ENCODE data around the gene STK11. TPM values are rescaled to one million over a fixed set of nuclear protein-coding genes. Genes with fewer than 3 reads are reported as not detected.

Gene STK11
- polyA plus RNA-seq, 1 donor from 2014 or later = 51.6 TPM

DNA sequence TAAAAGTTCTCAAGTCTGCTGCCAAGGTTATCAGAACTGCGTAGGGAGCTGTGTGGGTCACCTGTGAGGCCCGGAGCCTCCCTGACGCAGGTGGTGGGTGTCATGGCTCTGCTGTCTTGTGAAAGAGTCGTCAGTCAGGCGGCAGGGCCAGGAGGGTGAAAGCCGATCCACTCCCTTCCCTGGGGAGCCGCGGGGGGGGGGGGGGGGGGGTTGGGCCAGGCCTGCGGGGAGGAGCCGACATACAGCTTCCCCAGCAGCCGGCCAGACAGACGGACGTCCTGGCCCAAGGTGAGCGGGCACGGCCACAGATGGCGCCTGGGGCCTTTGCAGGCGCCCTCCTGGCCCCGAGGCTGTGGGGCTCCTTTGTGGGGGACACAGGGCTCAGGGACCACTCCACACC lies 43.9 kb upstream of the STK11 start (continued):
- no peak for TF ChIP-seq MXI1 (conservative IDR thresholded peaks at IDR 0.05; ENCODE audit: poor library complexity, severe bottlenecking)

DNA sequence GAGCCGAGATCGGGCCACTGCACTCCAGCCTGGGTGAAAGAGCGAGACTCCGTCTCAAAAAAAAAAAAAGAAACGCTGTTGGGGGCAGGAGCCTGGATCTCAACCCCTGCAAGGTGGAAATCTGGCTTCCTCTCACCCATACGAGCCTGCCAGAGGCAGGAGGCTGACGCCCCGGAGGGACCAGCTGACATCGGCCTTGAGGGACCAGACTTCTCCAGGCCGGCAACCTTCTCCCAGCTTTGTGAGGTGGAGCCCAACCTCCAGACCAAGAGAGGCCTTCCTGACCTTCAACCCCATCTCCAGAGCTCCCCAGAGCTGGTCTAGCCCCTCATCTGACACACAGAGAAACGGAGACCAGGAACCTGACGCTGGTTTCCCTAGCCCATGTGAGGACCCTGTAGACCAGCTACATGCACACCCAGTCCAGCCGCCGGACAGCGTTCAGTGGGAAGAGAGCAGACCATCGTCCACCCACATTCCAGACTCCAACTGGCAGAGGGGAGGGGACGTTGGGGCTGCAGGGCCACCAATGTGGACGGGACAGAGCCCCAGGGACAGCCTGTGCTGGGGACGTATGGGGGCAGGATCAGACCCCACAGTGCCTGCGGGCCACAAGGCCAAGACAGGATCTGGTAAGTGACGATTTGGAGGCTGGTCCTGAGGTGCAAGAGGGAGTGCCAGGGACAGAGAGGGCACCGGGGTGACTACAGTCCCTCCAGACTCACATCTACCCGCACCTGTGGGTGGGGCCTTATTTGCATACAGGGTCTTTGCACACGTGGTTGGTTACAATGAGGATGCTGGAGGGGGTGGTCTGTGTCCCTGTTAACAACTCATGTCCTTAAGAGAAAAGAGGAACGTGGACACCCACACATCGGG lies 42.9 kb upstream of the STK11 start:
- no peak overlapping the region for H2AFZ ChIP-seq (ENCODE audit: low read depth, low read length)
- peaks cover 8% of the 10 kb centered on the region for H3K36me3 ChIP-seq (ENCODE audit: insufficient read depth, low read length)
- H3K27ac ChIP-seq (ENCODE audit: low read length) = no peak overlapping the region
- no peaks in the 10 kb centered on the region for H3K9me2 ChIP-seq (ENCODE audit: insufficient read depth, low read length)
- TF ChIP-seq SMC3 (conservative IDR thresholded peaks at IDR 0.05; ENCODE audit: poor library complexity) (no peak), MXI1 (conservative IDR thresholded peaks at IDR 0.05; ENCODE audit: poor library complexity, severe bottlenecking) (no peak), TAF1 (IDR thresholded peaks at IDR 0.05; ENCODE audit: low read depth) (no peak), EZH2 (IDR thresholded peaks at IDR 0.05; ENCODE audit: borderline replicate concordance, insufficient read depth, low read length, poor library complexity, severe bottlenecking) (no peak), RAD21 (conservative IDR thresholded peaks at IDR 0.05) (no peak), POLR2AphosphoS5 (IDR thresholded peaks at IDR 0.05) (no peak), EP300 (conservative IDR thresholded peaks at IDR 0.05; ENCODE audit: poor library complexity, severe bottlenecking) (no peak)
- TF ChIP-seq, protein P1, sequence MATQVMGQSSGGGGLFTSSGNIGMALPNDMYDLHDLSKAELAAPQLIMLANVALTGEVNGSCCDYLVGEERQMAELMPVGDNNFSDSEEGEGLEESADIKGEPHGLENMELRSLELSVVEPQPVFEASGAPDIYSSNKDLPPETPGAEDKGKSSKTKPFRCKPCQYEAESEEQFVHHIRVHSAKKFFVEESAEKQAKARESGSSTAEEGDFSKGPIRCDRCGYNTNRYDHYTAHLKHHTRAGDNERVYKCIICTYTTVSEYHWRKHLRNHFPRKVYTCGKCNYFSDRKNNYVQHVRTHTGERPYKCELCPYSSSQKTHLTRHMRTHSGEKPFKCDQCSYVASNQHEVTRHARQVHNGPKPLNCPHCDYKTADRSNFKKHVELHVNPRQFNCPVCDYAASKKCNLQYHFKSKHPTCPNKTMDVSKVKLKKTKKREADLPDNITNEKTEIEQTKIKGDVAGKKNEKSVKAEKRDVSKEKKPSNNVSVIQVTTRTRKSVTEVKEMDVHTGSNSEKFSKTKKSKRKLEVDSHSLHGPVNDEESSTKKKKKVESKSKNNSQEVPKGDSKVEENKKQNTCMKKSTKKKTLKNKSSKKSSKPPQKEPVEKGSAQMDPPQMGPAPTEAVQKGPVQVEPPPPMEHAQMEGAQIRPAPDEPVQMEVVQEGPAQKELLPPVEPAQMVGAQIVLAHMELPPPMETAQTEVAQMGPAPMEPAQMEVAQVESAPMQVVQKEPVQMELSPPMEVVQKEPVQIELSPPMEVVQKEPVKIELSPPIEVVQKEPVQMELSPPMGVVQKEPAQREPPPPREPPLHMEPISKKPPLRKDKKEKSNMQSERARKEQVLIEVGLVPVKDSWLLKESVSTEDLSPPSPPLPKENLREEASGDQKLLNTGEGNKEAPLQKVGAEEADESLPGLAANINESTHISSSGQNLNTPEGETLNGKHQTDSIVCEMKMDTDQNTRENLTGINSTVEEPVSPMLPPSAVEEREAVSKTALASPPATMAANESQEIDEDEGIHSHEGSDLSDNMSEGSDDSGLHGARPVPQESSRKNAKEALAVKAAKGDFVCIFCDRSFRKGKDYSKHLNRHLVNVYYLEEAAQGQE (IDR thresholded peaks at IDR 0.05; ENCODE audit: borderline replicate concordance) = no peak
- TF ChIP-seq, protein P2, sequence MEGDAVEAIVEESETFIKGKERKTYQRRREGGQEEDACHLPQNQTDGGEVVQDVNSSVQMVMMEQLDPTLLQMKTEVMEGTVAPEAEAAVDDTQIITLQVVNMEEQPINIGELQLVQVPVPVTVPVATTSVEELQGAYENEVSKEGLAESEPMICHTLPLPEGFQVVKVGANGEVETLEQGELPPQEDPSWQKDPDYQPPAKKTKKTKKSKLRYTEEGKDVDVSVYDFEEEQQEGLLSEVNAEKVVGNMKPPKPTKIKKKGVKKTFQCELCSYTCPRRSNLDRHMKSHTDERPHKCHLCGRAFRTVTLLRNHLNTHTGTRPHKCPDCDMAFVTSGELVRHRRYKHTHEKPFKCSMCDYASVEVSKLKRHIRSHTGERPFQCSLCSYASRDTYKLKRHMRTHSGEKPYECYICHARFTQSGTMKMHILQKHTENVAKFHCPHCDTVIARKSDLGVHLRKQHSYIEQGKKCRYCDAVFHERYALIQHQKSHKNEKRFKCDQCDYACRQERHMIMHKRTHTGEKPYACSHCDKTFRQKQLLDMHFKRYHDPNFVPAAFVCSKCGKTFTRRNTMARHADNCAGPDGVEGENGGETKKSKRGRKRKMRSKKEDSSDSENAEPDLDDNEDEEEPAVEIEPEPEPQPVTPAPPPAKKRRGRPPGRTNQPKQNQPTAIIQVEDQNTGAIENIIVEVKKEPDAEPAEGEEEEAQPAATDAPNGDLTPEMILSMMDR (IDR thresholded peaks at IDR 0.05; ENCODE audit: poor library complexity, severe bottlenecking) = no peak
- H3K9ac ChIP-seq (ENCODE audit: low read length) = no peak overlapping the region
- H3K79me2 ChIP-seq (replicated peaks; ENCODE audit: insufficient read depth, low read length) = no peaks in the 10 kb centered on the region
- no peak overlapping the region for H3K4me3 ChIP-seq (ENCODE audit: low read length)
- peaks cover 5% of the 10 kb centered on the region for H3K9me3 ChIP-seq (ENCODE audit: low read length)
- no peaks in the 10 kb centered on the region for H3K27me3 ChIP-seq (ENCODE audit: insufficient read depth, low read depth, low read length)
- H3F3A ChIP-seq (ENCODE audit: insufficient read depth, low read length, poor library complexity, severe bottlenecking) = no peaks in the 10 kb centered on the region
- H4K20me1 ChIP-seq (ENCODE audit: insufficient read depth) = no peaks in the 10 kb centered on the region
- no peak overlapping the region for H3K4me2 ChIP-seq (ENCODE audit: low read length)

DNA sequence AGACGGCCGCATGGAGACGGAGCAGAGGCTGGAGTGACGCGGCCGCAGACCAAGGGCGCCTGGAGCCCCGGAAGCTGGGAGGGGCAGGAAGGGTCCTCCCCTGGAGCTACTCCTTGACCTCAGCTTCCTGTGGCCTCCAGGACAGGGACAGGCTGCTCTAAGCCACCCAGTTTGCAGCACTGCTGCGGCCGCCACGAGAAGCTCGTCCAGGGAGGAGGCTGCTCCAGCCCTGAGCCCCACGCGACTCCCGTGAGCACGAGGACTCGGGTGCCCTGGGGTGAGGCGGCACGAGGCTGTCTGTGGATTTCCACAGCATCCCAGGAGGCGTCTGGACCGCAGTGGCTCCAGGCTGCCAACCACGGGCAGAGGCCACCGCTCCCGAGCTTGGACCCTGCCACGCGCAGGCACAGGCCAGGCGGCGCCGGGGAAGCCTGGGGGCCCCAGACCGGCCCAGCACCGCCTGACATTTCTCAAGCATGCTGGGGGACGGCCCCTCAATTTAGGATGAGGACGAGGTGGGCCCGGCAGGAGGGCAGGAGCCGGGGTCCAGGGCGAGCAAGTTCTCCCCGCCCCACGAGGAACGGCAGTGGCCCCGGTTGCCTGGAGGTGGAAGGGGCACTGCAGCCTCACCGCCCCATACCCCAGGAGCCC lies 42.2 kb upstream of the STK11 start:
- H3K36me3 ChIP-seq (ENCODE audit: insufficient read depth, low read length) = peaks cover 8% of the 10 kb centered on the region
- no peaks in the 10 kb centered on the region for H4K20me1 ChIP-seq (ENCODE audit: insufficient read depth)
- no peaks in the 10 kb centered on the region for H3K9me2 ChIP-seq (ENCODE audit: insufficient read depth, low read length)
- TF ChIP-seq EZH2 (IDR thresholded peaks at IDR 0.05; ENCODE audit: borderline replicate concordance, insufficient read depth, low read length, poor library complexity, severe bottlenecking) (no peak), POLR2AphosphoS5 (IDR thresholded peaks at IDR 0.05) (no peak), SMC3 (conservative IDR thresholded peaks at IDR 0.05; ENCODE audit: poor library complexity) (no peak), EP300 (conservative IDR thresholded peaks at IDR 0.05; ENCODE audit: poor library complexity, severe bottlenecking) (no peak), TAF1 (IDR thresholded peaks at IDR 0.05; ENCODE audit: low read depth) (no peak)
- no peak overlapping the region for H3K9ac ChIP-seq (ENCODE audit: low read length)
- H3F3A ChIP-seq (ENCODE audit: insufficient read depth, low read length, poor library complexity, severe bottlenecking) = no peaks in the 10 kb centered on the region
- peaks cover 5% of the 10 kb centered on the region for H3K9me3 ChIP-seq (ENCODE audit: low read length)
- H3K27ac ChIP-seq (ENCODE audit: low read length) = no peak overlapping the region
- H3K79me2 ChIP-seq (replicated peaks; ENCODE audit: insufficient read depth, low read length) = no peaks in the 10 kb centered on the region
- H3K27me3 ChIP-seq (ENCODE audit: insufficient read depth, low read depth, low read length) = no peaks in the 10 kb centered on the region
- no peak overlapping the region for H3K4me3 ChIP-seq (ENCODE audit: low read length)
- H2AFZ ChIP-seq (ENCODE audit: low read depth, low read length) = no peak overlapping the region
- H3K4me2 ChIP-seq (ENCODE audit: low read length) = no peak overlapping the region

Data from neural cell (in vitro differentiated cells).